MM.1S (cell line): Measurements from ENCODE around the gene CSF3.

Experiments
- CTCF ChIP-seq: fragments of 300-600 bp; sonication (generic); IDR thresholded peaks from 2 replicates; pipeline ENCODE4 v1.5.1; 2016; ENCODE audit warnings: antibody characterized with exemption, low read length, mixed read lengths
- EZH2 ChIP-seq: fragments of 300-600 bp; sonication (generic); optimal IDR thresholded peaks from 2 replicates; pipeline ENCODE3; 2017; ENCODE audit warnings: low read depth, mild to moderate bottlenecking, antibody characterized with exemption, low read length, mixed read lengths
- EZH2phosphoT487 ChIP-seq: fragments of 300-600 bp; sonication (generic); IDR thresholded peaks from 2 replicates; pipeline ENCODE4 v1.6.1; 2018; ENCODE audit warnings: antibody characterized with exemption, low read length

- TF ChIP-seq CTCF (no peak), EZH2 (no peak), EZH2phosphoT487 (no peak)
Observed at GRCh38 chr17:40018211-40019121, 3.2 kb downstream of the CSF3 start.
